Body of pancreas (tissue), 4 donors: ENCODE data around the gene CD4.

Source experiments
- POLR2A ChIP-seq, 3 donors: fragments of 450-650 bp; IDR thresholded peaks; one replicate each; pipeline ENCODE4 v1.6.1; 2016; ENCODE audit warnings: antibody characterized with exemption in 3 of 3, mild to moderate bottlenecking in 2 of 3
- TF ChIP-seq, protein P1 (sequence below), 7 experiments: fragments of 450-650 bp in 4 of 7; fragments of 200-600 bp in 3 of 7; sonication (generic) in 3 of 7; IDR thresholded peaks; one replicate each; pipeline ENCODE4 v1.5.1; 2016 to 2019; ENCODE audit warnings: antibody characterized with exemption in 7 of 7

- TF ChIP-seq, protein P1, sequence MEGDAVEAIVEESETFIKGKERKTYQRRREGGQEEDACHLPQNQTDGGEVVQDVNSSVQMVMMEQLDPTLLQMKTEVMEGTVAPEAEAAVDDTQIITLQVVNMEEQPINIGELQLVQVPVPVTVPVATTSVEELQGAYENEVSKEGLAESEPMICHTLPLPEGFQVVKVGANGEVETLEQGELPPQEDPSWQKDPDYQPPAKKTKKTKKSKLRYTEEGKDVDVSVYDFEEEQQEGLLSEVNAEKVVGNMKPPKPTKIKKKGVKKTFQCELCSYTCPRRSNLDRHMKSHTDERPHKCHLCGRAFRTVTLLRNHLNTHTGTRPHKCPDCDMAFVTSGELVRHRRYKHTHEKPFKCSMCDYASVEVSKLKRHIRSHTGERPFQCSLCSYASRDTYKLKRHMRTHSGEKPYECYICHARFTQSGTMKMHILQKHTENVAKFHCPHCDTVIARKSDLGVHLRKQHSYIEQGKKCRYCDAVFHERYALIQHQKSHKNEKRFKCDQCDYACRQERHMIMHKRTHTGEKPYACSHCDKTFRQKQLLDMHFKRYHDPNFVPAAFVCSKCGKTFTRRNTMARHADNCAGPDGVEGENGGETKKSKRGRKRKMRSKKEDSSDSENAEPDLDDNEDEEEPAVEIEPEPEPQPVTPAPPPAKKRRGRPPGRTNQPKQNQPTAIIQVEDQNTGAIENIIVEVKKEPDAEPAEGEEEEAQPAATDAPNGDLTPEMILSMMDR (IDR thresholded peaks at IDR 0.05) = no peak
- TF ChIP-seq POLR2A (IDR thresholded peaks at IDR 0.05) = no peak
Measured at GRCh38 chr12:6799147-6799546, 9.8 kb downstream of the CD4 start.
